Tibial artery (tissue), 4 donors: ENCODE measurements around the gene EEPD1.

Source experiments
- DNase-seq, 2 donors: peaks; one replicate each; pipeline ENCODE4 v3.0.0-alpha.2; 2019
- H3K27ac ChIP-seq, 2 donors: fragments of 200-600 bp; sonication (generic) in 1 of 2; 1 replicate in 1 of 2; 2 replicates in 1 of 2; pipeline ENCODE4 v1.5.1; 2018 to 2019; ENCODE audit warnings: mild to moderate bottlenecking in 1 of 2
- H3K27me3 ChIP-seq, 2 donors: fragments of 200-600 bp; sonication (generic) in 1 of 2; one replicate each; pipeline versions ENCODE4 v1.5.1 to v1.6.0; 2016 to 2019
- H3K36me3 ChIP-seq, 3 donors: fragments of 200-600 bp; sonication (generic) in 2 of 3; one replicate each; pipeline ENCODE4 v1.5.1; 2016 to 2019; ENCODE audit warnings: mild to moderate bottlenecking in 2 of 3
- H3K4me1 ChIP-seq, 4 donors: fragments of 200-600 bp; sonication (generic) in 2 of 4; 1 replicate in 3 of 4; 2 replicates in 1 of 4; pipeline ENCODE4 v1.5.1; 2016 to 2019
- H3K4me3 ChIP-seq, 2 donors: fragments of 200-600 bp; sonication (generic) in 1 of 2; 1 replicate in 1 of 2; 2 replicates in 1 of 2; pipeline ENCODE4 v1.5.1; 2018 to 2019; ENCODE audit warnings: mild to moderate bottlenecking in 2 of 2
- H3K9me3 ChIP-seq, 3 donors: fragments of 200-600 bp; sonication (generic) in 1 of 3; one replicate each; pipeline ENCODE4 v1.5.1; 2016 to 2019
- intact Hi-C: fragments of 100-400 bp; cut with DNase I; formaldehyde crosslinking; loops from one replicate; pipeline ENCODE4 v1.15.0; 2023; ENCODE audit warnings: low total_unique reads
- TF ChIP-seq, protein P1 (sequence below), 2 experiments: fragments of 200-600 bp in 1 of 2; fragments of 450-650 bp in 1 of 2; IDR thresholded peaks; one replicate each; pipeline ENCODE4 v1.5.1; 2017 to 2019; ENCODE audit warnings: antibody characterized with exemption in 2 of 2, mild to moderate bottlenecking in 1 of 2, moderate library complexity in 1 of 2

EEPD1 gene

DNA sequence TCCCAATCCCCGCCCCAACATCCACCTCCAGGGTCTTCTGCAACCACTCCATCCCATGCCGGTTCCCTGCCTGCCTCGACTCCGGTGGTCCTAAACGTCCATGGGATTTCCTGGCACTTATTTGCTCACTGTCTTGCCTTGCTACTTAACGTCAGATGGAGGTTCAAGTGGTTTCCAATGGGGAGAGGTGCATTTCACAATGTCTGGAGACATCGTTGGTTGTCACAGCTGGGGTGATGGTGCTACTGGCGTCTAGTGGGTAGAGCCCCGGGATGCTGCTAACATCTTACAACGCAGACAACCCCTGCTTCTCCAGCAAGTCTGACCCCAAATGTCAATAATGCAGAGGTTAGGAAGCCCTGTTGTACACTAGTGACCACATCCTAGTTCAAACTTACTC, 153.7 kb downstream of the EEPD1 start:
- Histone ChIP-seq H3K4me3 (no peak overlapping the region), H3K27me3 (no peaks in the 10 kb centered on the region), H3K9me3 (no peaks in the 10 kb centered on the region), H3K27ac (no peak overlapping the region), H3K36me3 (no peaks in the 10 kb centered on the region), H3K4me1 (peaks cover 8 to 36% (median 29%) of the 10 kb centered on the region in 4 donors)
- intact Hi-C loops: no loop called here
- DNase-seq: no peak
- TF ChIP-seq, protein P1, sequence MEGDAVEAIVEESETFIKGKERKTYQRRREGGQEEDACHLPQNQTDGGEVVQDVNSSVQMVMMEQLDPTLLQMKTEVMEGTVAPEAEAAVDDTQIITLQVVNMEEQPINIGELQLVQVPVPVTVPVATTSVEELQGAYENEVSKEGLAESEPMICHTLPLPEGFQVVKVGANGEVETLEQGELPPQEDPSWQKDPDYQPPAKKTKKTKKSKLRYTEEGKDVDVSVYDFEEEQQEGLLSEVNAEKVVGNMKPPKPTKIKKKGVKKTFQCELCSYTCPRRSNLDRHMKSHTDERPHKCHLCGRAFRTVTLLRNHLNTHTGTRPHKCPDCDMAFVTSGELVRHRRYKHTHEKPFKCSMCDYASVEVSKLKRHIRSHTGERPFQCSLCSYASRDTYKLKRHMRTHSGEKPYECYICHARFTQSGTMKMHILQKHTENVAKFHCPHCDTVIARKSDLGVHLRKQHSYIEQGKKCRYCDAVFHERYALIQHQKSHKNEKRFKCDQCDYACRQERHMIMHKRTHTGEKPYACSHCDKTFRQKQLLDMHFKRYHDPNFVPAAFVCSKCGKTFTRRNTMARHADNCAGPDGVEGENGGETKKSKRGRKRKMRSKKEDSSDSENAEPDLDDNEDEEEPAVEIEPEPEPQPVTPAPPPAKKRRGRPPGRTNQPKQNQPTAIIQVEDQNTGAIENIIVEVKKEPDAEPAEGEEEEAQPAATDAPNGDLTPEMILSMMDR (IDR thresholded peaks at IDR 0.05): no peak

DNA sequence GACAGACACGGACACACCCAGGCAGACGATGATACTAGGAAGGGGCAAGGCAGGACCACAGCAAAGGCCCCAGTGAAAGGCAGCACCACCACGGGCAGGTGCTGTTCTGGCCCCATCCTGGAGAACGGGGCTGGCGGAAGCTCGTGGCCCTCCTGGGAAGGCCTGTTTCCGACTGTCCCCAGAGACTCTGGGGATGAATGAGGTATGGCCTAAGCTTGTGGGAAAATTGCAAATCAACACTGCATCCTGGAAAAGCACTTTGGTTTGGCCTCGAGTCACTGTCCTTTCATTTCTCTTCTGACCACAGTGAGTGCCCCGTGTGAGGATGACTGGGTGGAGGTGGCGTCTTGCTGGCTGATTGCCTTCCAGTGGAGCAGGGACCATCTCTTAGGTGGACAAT, 155.0 kb downstream of the EEPD1 start:
- TF ChIP-seq, protein P1 (IDR thresholded peaks at IDR 0.05): no peak
- Histone ChIP-seq H3K27ac (no peak overlapping the region), H3K9me3 (no peaks in the 10 kb centered on the region), H3K27me3 (no peaks in the 10 kb centered on the region), H3K4me1 (peaks cover 8 to 23% (median 18%) of the 10 kb centered on the region in 4 donors), H3K36me3 (no peaks in the 10 kb centered on the region), H3K4me3 (no peak overlapping the region)
- DNase-seq: peak in 1 of 2 donors; percentile 43
- intact Hi-C loops: no loop called here

DNA sequence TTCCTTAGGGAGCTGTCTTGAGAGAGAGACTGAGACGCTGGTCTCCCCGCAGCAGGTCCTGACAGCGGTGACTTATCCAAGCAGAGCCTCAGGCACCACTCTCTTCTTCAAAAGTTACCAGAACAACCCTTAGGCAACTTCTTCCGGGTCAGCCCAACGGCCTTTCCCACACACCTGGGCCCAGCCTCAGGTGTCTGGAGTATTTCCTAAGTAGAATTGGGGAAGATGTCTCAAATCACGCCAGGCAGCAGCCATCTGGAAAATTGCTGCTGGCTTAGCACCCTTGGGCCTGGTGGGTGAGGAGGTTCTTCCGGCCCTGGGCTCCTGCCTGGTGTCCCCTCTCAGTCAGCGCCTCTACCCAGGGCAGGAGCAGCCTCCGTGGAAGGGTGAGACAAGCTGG, 156.2 kb downstream of the EEPD1 start:
- peaks cover 0 to 10% (median 7%) of the 10 kb centered on the region in 4 donors for H3K4me1 ChIP-seq
- H3K36me3 ChIP-seq: no peaks in the 10 kb centered on the region
- H3K4me3 ChIP-seq: no peak overlapping the region
- intact Hi-C loops: no loop called here
- H3K27me3 ChIP-seq: no peaks in the 10 kb centered on the region
- DNase-seq: no peak
- TF ChIP-seq, protein P1 (IDR thresholded peaks at IDR 0.05): no peak
- no peak overlapping the region for H3K27ac ChIP-seq
- H3K9me3 ChIP-seq: no peaks in the 10 kb centered on the region

DNA sequence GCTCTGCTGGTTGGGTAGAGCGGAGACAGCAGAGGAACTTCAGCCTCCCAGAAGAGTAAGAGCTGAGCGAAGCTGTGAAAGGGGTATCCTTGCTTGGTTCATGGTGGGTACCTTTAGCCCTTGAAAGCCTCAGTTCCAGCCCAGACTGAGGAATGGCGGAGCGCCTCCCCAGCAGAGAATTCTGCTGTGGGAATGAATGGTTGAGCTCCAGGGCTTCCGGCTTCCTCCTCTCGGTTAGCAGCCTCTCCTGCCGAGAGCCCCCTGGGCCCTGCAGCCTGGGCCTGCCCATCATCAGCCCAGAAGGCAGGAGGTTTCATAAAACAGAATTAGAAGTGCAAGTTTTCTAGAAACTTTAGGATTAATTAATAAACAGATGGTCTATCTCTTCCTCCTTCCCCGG, 156.7 kb downstream of the EEPD1 start:
- Histone ChIP-seq H3K27ac (no peak overlapping the region), H3K4me3 (no peak overlapping the region), H3K36me3 (no peaks in the 10 kb centered on the region), H3K9me3 (no peaks in the 10 kb centered on the region), H3K27me3 (no peaks in the 10 kb centered on the region), H3K4me1 (peaks cover 0 to 6% (median 3%) of the 10 kb centered on the region in 4 donors)
- no peak for DNase-seq
- TF ChIP-seq, protein P1 (IDR thresholded peaks at IDR 0.05): no peak
- intact Hi-C loops: loop anchor here (10.0 kb wide), 1 partner anchor 395 kb away; no protein-coding TSS in a partner anchor

DNA sequence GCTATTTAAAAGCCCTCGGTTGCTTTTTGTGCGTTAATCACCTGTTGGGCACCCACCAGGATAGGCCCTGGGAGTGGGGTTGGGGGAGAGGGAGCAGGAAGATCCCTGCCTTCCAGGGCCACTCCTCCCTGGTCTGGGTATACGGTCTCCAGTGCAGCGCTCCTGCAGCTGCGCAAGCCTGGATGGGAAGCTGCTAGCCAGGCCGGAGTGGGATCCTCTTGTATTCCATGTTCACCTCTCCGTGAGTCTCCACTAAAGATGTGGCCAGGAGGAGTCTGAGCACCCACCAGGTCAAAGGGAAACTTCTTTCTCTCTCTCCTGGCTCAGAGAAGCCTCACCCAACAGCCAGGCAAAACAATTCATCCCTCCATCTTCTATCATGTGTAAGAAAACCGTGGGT, 157.8 kb downstream of the EEPD1 start:
- Histone ChIP-seq H3K36me3 (no peaks in the 10 kb centered on the region), H3K4me3 (no peak overlapping the region), H3K4me1 (no peaks in the 10 kb centered on the region), H3K27me3 (no peaks in the 10 kb centered on the region), H3K27ac (no peak overlapping the region), H3K9me3 (no peaks in the 10 kb centered on the region)
- TF ChIP-seq, protein P1 (IDR thresholded peaks at IDR 0.05): no peak
- no peak for DNase-seq
- intact Hi-C loops: loop anchor here (10.0 kb wide), 1 partner anchor 396 kb away; no protein-coding TSS in a partner anchor

DNA sequence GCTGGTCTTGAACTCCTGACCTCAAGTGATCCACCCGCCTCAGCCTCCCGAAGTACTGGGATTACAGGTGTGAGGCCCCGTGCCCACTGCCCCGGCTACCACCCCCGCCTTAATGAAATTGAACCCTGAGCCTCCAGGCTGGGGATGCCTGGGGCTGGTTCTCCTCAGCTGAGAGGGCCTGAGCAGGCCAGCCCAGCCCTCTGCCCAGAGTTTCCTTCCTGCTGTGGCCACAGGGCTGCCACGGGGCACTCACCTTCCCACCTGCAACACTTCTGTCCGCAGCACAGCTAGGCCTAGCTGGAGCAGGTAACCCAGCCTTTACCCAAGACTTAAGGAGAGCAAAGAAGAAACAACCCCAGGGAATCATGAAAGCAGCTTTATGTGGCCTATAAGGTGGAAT, 158.5 kb downstream of the EEPD1 start:
- Histone ChIP-seq H3K9me3 (no peaks in the 10 kb centered on the region), H3K4me1 (no peaks in the 10 kb centered on the region), H3K27ac (no peak overlapping the region), H3K36me3 (no peaks in the 10 kb centered on the region), H3K4me3 (no peak overlapping the region), H3K27me3 (no peaks in the 10 kb centered on the region)
- TF ChIP-seq, protein P1 (IDR thresholded peaks at IDR 0.05): no peak
- intact Hi-C loops: loop anchor here (10.0 kb wide), 1 partner anchor 397 kb away; no protein-coding TSS in a partner anchor
- no peak for DNase-seq
